Activated T-helper 2 cell treated with anti-CD3 and anti-CD28 coated beads, Interferon-gamma antibody, Interleukin-2, Interleukin-4, amounts not matched to agents 10 μg/mL and 5 μg/mL and 100 μg/mL, durations not matched to agents 14 hours and 24 hours and 36 hours (primary cell): Measurements from ENCODE around the gene WDR86. TPM values are rescaled to one million over a fixed set of nuclear protein-coding genes. Genes with fewer than 3 reads are reported as not detected.

Source experiments
- DNase-seq: peaks from one replicate; pipeline ENCODE4 v3.0.0; 2021; ENCODE audit warnings: low spot score
- H3K27ac Mint-ChIP-seq: one replicate; pipeline ENCODE4 v1.8.0; 2021; ENCODE audit warnings: mixed read lengths
- H3K27me3 Mint-ChIP-seq: one replicate; pipeline ENCODE4 v1.8.0; 2021; ENCODE audit warnings: low read depth, mixed read lengths
- H3K36me3 Mint-ChIP-seq: one replicate; pipeline ENCODE4 v1.8.0; 2021; ENCODE audit warnings: low read depth, mixed read lengths
- H3K4me1 Mint-ChIP-seq: one replicate; pipeline ENCODE4 v1.8.0; 2021; ENCODE audit warnings: low read depth, mixed read lengths
- H3K4me3 Mint-ChIP-seq: one replicate; pipeline ENCODE4 v1.8.0; 2021; ENCODE audit warnings: low read depth, mild to moderate bottlenecking, moderate library complexity, mixed read lengths
- H3K9me3 Mint-ChIP-seq: one replicate; pipeline ENCODE4 v1.8.0; 2021; ENCODE audit warnings: mixed read lengths
- intact Hi-C: fragments of 100-400 bp; cut with micrococcal nuclease; formaldehyde crosslinking; loops from one replicate; pipeline ENCODE4 v1.15.1; 2023
- total RNA-seq: library from RNA; stranded (reverse); gene quantifications from 2 replicates; pipeline ENCODE4 v1.2.3, GENCODE V29; 2022

WDR86 gene
- total RNA-seq, 1 donor from 2014 or later = not detected

DNA sequence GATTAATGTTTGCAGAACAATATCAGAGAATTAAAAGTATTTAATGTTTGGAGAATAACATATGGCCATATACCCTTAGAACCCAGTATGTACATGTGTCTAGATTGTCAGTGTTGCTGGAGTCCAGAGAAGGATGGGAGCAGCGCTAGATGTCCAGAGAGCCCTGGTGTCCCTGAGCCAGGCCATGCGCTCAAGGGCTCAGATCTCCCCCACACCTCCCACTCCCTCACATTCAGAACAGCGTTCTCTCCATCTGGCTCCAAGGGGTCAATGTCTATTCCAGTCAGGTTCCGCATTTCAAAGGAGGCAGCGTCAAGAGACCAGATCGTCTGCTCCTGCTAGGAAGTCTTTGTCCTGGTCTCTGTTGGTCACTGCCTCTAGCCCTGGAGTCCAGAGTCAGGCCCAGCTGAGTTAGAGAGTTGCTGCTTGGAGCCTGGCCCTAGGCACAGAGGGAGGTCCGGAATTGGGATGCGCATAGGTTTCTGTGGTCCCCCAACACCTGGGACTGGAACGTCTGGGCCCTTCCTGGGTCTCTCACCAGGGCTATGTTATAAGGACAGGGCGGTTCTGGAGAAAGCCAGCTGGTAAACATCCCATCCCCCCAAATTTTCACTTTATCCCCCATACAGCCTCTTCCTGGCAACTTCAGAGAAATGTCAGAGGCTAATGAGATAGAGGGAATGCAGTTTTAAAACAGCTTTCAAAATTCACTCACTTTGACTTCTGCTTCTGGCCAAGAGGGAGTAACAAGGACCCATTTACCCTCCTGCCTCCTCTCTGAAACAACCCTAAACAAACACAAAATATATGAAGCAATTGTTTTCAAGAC lies 6.5 kb upstream of the WDR86 start:
- Mint-ChIP-seq H3K4me3 (no peak overlapping the region), H3K27ac (no peak overlapping the region), H3K4me1 (peaks cover 14% of the 10 kb centered on the region), H3K36me3 (no peaks in the 10 kb centered on the region), H3K27me3 (peaks cover 36% of the 10 kb centered on the region), H3K9me3 (peaks cover 14% of the 10 kb centered on the region)
- intact Hi-C loops = no loop called here
- DNase-seq = no peak

DNA sequence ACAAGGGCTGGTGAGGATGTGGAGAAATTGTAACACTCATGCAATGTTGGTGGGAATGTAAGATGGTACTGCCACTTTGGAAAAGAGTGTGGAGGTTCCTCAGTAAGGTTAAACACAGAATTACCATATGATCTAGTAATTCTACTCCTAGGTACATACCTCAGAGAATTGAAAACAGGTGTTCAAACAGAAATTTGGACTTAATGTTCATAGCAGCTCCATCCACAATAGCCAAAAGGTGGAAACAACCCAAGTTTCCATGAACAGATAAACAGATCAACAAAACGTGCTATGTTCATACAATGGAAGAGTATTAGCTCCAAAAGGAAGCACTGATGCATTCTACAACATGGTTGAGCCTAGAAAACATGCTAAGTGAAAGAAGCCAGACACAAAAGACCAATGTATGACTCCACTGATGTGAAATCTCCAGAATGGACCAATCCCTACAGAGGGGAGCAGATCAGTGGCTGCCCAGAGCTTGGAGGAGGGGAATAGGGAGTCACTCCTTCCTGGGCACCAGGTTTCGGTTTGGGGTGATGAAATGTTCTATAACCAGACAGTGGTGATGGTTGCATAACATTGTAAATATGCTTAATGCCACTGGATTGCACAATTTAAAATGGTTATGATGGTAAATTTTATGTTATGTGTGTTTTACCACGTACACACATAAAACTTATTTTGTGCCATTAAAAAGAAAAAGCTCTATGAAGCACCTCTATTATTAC lies 5.7 kb upstream of the WDR86 start:
- H3K9me3 Mint-ChIP-seq = peaks cover 14% of the 10 kb centered on the region
- intact Hi-C loops = loop anchor here (2.0 kb wide), 2 partner anchors 13 to 33 kb away; no protein-coding TSS in a partner anchor
- H3K27ac Mint-ChIP-seq = no peak overlapping the region
- H3K4me1 Mint-ChIP-seq = peaks cover 14% of the 10 kb centered on the region
- no peak overlapping the region for H3K4me3 Mint-ChIP-seq
- no peak for DNase-seq
- H3K27me3 Mint-ChIP-seq = peaks cover 44% of the 10 kb centered on the region
- H3K36me3 Mint-ChIP-seq = no peaks in the 10 kb centered on the region

DNA sequence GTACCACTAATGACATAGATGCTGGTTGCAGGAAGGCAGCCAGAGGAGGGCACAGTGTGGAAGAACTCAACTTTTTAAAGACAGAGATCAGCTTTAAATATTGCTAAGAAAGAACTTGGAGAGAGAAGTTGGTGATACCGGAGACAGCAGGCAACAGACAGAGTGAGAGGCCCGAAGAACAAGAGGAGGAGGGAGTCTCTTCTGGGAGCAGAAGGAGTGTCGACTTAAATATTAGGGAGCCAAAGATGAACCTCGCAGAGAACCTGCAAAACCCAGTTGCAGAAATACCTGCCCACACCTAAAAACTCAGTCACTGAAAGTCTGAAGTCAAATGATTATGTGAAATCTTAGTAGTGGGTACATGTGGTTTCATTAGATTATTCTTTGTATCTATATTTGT lies 3.4 kb upstream of the WDR86 start:
- Mint-ChIP-seq H3K27me3 (peaks cover 53% of the 10 kb centered on the region), H3K36me3 (no peaks in the 10 kb centered on the region), H3K4me1 (peaks cover 18% of the 10 kb centered on the region), H3K27ac (no peak overlapping the region), H3K4me3 (no peak overlapping the region), H3K9me3 (peaks cover 3% of the 10 kb centered on the region)
- DNase-seq = no peak
- intact Hi-C loops = loop anchor here (5.0 kb wide), 1 partner anchor 46 kb away; no protein-coding TSS in a partner anchor

DNA sequence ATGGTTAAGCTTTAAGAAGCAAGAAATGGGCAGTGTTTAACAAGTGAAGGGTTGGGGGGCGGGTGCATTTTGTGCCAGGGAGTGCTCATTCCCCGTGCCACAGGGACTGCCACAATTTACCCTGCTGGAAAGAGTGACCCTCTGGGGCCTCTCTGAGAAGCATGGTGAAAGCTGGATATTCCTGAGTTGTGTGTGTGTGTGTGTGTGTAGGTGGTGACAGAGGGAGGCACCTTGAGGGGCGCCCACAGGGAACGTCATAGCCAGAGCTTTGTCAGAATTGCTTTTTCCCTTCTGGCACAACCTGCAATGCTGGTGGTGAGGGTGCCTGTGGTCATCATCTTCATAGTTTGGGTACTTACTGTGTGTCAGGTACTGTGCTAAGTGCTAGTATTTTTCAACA lies 2.5 kb upstream of the WDR86 start:
- no peak overlapping the region for H3K4me3 Mint-ChIP-seq
- H3K9me3 Mint-ChIP-seq = no peaks in the 10 kb centered on the region
- no peak overlapping the region for H3K27ac Mint-ChIP-seq
- peaks cover 18% of the 10 kb centered on the region for H3K4me1 Mint-ChIP-seq
- H3K27me3 Mint-ChIP-seq = peaks cover 52% of the 10 kb centered on the region
- DNase-seq = no peak
- H3K36me3 Mint-ChIP-seq = no peaks in the 10 kb centered on the region
- intact Hi-C loops = loop anchor here (5.0 kb wide), 1 partner anchor 45 kb away; no protein-coding TSS in a partner anchor

DNA sequence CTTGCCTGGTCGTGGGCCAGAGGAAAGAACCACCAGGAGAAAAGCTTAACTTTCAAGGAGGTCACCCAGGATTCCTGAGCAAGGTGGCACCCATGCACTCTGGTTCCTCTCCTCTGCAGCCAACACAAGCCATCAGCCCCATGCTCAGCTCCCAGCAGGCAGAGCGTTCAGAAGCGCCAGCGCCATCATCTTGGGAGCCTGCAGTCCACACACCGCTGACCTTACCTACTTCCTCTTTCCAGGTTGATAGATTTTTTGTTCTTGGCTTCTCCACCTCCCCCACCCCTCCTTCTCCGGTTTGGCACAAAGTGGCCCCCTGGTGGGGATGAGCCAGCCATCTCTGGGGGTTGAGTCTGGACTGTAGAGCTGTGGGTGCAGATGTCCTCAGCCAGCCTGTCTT lies 1.7 kb upstream of the WDR86 start:
- no peak for DNase-seq
- Mint-ChIP-seq H3K4me3 (no peak overlapping the region), H3K27me3 (peaks cover 52% of the 10 kb centered on the region), H3K9me3 (no peaks in the 10 kb centered on the region), H3K27ac (no peak overlapping the region), H3K4me1 (peaks cover 18% of the 10 kb centered on the region), H3K36me3 (no peaks in the 10 kb centered on the region)
- intact Hi-C loops = loop anchor here (5.0 kb wide), 1 partner anchor 44 kb away; no protein-coding TSS in a partner anchor

DNA sequence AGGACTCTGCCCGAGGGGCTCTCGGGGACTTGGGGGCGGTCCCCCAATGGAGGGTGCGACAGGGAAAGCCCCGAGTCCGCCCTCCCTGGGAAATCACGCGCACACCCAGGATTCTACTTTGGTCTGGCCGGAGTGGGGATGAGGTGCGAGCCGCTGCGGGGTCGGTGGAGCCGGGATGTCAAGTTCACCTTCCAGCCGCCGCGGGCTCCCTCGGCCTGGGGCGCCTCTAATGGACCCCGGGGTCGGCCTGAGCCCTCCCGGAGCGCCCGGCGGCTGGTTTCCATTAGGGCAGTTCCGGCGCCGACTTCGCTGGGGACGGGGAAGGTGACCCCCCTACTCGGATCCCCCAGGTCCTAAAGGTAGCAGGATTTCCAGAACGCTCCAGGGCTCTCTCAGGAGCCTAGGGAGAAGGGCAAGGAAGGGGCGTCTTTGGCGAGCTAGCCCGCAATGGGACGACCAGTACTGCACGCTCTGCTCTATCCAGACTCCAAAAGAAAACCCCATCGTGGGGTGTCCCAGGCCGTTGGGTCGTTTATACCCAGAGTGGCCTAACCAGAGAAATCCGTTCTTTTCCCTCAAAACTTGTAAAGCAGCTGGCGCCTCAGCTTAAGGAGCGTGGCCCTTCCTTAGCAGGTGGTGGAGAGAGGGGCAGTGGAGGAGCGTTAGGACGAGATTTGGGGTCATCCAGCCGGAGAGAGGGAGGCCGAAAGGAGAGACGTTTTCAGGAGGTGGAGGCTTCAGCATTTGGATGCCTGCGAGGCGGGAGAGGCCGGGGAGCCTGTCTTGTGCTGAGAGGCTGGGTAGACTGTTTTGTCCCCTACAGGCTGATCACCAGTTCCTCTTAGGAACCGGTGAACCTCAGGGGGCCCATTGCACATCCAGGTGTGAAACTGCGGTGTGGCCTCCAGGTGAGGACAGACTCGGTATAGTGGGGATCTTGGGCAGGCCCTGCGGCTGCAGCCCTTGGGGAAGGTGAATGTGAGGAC lies 860 bp upstream of the WDR86 start:
- Mint-ChIP-seq H3K9me3 (no peaks in the 10 kb centered on the region), H3K27me3 (peaks cover 52% of the 10 kb centered on the region), H3K36me3 (no peaks in the 10 kb centered on the region), H3K27ac (no peak overlapping the region), H3K4me3 (no peak overlapping the region), H3K4me1 (peaks cover 18% of the 10 kb centered on the region)
- no peak for DNase-seq
- intact Hi-C loops = loop anchor here (5.0 kb wide), 1 partner anchor 43 kb away; no protein-coding TSS in a partner anchor

DNA sequence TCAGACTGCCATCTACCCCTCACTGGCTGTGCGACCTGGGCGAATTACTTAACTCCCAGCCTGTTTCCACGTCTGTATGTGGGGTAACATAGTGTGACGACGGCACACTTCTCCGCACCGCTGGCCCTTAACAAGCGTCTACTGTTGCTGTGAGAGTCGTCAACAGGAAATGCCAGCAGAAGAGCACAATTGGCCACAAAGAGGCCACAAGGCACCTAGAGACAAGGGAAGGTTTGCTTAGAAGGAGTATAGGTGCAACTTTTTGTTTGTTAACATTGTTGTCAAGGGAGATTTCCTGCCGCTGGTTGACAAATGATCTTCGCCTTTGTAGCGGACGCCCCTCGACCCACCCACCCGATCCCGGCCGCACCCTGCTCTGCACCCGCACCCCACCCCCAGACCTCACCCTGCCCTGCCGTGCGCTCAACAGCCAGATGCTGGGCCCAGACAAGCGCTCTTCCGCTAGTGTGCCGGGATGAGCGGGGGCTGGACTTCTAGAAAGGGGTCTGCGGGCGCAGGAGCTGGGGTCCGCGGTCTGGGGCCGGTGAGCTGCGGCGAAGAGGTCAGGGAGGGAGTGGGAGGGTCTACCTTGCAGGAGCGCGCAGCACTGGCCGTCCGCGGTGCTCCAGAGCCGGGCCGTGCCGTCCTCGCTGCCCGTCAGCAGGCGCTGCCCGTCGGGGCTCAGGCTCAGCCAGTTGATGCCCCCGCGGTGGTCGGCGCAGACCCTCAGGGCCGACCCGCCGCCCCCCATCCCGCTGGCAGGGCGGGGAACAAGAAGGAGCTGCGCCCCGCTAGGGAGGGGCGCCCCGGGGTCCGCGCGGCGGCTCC lies 785 bp downstream of the WDR86 start:
- no peak overlapping the region for H3K27ac Mint-ChIP-seq
- peaks cover 13% of the 10 kb centered on the region for H3K4me1 Mint-ChIP-seq
- peak; percentile 21 for DNase-seq
- intact Hi-C loops = no loop called here
- H3K4me3 Mint-ChIP-seq = peak overlapping the region; percentile 39
- no peaks in the 10 kb centered on the region for H3K36me3 Mint-ChIP-seq
- H3K27me3 Mint-ChIP-seq = peaks cover 47% of the 10 kb centered on the region
- H3K9me3 Mint-ChIP-seq = no peaks in the 10 kb centered on the region

DNA sequence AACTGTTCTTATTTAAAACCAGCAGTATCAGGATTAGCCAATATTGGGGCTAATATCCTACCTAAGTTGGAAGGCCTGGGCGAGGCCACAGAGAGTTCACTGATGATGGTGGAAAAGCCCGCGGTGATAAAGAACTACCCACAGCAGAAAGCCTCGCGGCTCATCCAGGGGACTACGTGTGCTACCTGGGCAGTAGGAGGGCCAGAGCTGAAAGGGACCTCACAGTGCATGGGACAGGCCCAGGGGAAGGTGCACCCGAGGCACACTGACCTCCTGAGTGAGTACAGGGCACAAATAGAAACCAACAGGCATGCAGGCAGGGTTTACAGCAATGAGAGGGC lies 1.4 kb downstream of the WDR86 start:
- intact Hi-C loops = no loop called here
- no peaks in the 10 kb centered on the region for H3K9me3 Mint-ChIP-seq
- DNase-seq = no peak
- peak overlapping the region; percentile 39 for H3K4me3 Mint-ChIP-seq
- H3K4me1 Mint-ChIP-seq = peaks cover 9% of the 10 kb centered on the region
- peaks cover 46% of the 10 kb centered on the region for H3K27me3 Mint-ChIP-seq
- no peak overlapping the region for H3K27ac Mint-ChIP-seq
- no peaks in the 10 kb centered on the region for H3K36me3 Mint-ChIP-seq

DNA sequence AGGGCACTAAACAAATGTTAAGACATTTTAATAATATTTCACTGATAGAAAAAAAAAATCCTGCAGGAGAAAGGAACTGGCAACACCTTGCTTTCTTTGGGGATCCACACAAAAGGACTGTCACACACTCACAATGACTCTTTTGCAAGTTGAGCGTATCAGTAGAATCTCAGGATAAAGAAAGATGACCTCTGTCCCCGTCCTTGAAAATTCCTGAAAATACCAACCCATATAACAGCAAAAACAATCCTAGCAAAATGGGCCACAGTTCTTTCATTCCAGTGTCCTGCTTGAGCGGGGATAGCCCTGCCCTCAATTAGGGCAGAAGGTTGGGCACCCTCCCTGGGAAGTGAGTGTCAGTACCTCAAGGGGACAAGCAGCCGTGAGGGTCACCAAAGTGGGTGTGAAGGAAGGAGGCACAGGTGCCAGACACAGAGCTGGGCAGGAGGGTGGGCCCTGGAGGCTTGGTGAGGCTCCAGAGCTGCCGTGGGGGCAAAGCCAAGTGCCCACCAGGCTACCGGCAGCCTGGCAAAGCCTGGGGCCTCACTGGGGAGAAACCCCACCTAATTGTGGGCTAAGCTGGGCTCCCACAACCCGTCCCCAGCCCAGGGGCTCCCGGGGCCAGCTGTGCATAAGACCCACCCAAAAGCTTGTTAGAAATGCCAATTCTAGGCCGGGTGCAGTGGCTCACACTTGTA lies 2.8 kb downstream of the WDR86 start:
- intact Hi-C loops = no loop called here
- no peaks in the 10 kb centered on the region for H3K36me3 Mint-ChIP-seq
- DNase-seq = no peak
- peaks cover 5% of the 10 kb centered on the region for H3K4me1 Mint-ChIP-seq
- H3K9me3 Mint-ChIP-seq = no peaks in the 10 kb centered on the region
- no peak overlapping the region for H3K27ac Mint-ChIP-seq
- H3K27me3 Mint-ChIP-seq = peaks cover 33% of the 10 kb centered on the region
- H3K4me3 Mint-ChIP-seq = no peak overlapping the region

DNA sequence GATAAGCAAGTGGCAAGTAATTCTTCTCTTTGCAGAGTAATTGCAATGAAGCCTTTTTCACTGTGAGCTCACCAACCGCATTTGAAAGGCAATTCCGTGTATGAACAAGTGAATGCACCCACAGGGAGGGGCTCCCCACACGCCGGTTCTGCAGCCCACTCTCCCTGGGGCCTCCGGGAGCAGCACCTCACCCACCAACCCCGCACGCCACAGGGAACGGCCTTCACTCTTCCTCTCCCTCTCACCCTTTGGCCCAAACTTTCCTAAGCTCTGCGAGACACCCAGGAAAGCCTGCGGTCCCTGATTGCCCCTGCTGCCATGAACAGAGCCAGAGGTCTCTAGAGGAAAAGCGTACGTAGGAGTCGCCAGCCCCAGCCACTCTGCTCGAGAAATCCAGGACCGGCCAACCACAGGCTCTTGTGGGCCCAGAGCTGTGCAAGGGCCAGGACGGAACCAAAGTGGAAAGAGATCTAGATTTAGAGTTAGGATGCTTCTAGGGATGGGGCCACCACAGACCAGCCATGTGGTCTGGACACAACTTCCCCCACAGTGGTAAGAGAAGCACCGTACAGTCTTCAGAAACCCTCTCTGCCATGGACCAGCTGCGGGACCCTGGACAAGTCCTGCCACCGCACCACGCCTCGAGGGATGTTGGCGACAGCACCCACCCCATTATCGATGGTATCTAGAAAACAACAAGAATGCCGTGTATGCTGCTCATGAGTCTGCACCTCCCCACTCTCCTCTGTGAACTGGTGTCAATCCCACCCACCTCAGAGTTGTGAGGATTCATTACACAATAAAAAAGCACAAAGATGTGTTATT lies 3.6 kb downstream of the WDR86 start:
- H3K27me3 Mint-ChIP-seq = peaks cover 27% of the 10 kb centered on the region
- no peaks in the 10 kb centered on the region for H3K36me3 Mint-ChIP-seq
- no peak for DNase-seq
- intact Hi-C loops = no loop called here
- no peak overlapping the region for H3K27ac Mint-ChIP-seq
- H3K9me3 Mint-ChIP-seq = no peaks in the 10 kb centered on the region
- H3K4me3 Mint-ChIP-seq = no peak overlapping the region
- peaks cover 5% of the 10 kb centered on the region for H3K4me1 Mint-ChIP-seq

DNA sequence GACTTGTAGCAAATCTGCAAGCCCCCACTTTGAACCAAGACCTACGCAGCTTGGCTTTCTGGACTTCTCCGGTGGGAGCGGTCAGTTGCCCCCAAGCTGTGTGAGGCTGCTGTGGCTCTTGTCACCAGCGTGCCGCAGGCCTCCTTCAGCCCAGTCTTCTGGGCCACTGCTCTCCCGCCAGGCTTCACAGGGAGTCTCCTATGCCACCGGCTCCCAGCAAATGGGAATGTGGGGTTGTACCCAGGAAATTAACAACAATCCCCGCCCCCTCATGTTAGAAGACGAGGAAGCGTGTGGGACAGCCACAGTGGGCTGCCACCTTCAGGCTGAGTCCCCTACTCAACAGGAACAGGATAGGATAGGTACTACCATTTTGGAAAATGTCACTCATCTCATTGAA lies 4.2 kb downstream of the WDR86 start:
- peaks cover 20% of the 10 kb centered on the region for H3K27me3 Mint-ChIP-seq
- DNase-seq = no peak
- no peak overlapping the region for H3K4me3 Mint-ChIP-seq
- no peak overlapping the region for H3K27ac Mint-ChIP-seq
- H3K4me1 Mint-ChIP-seq = peaks cover 5% of the 10 kb centered on the region
- no peaks in the 10 kb centered on the region for H3K36me3 Mint-ChIP-seq
- intact Hi-C loops = no loop called here
- H3K9me3 Mint-ChIP-seq = no peaks in the 10 kb centered on the region
